Amniotic epithelial cell (primary cell): ENCODE results near the gene CALHM4.
A peak's percentile ranks its signal among the peaks of the same experiment; 100 is the strongest.
"Not testable (repeated sequence)": the region's sequence is repeated elsewhere in the genome, so short reads cannot be mapped to it uniquely, and the experiment has no call there.

Source experiments
- DNase-seq: peaks from one replicate; pipeline ENCODE4 v3.0.0-alpha.2; 2010; ENCODE audit warnings: low read depth

The CALHM4 gene

GRCh38 chr6:116577486-116577885, 23.9 kb downstream of the CALHM4 start:
- DNase-seq: no peak

GRCh38 chr6:116578335-116578734, 24.8 kb downstream of the CALHM4 start:
- DNase-seq: no peak

DNA sequence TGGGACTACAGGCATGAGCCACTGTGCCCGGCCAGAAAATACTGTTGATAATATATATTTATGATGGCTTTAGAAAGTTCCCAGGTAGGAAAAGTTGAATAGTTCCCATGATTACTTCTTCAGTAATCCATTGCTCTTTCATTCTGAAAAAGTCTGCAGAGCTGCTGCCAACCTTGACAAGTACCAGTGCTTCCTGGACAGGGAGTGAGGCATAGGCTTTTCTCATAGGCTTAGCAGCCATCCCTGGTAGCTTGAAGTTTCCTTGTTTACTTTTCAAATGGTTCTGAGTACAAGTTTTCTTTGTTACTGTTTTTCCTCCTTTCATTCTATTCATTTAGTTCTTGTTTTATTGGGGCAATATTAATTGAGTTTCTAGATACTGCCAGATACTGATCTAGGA, 25.6 kb downstream of the CALHM4 start:
- DNase-seq: peak; percentile 84

GRCh38 chr6:116580198-116580597, 26.6 kb downstream of the CALHM4 start:
- DNase-seq: peak; percentile 90

DNA sequence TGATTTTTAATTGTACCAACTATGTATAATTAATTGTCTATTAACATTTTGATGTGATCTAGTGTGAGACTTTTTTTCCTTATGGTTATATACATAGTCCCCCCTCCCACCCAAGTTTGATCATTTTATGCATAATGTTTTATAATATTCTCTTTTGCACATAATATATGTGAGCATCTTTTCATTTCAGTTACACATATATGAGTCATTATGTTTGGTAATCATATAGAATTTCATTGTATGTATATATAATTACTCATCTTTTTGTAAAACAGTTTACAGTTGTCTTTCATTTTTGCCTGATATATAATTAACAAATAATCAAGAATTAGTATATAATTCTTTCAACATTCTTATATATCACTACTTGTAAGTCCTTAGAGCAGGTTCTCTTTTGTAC, 32.7 kb downstream of the CALHM4 start:
- no peak for DNase-seq

GRCh38 chr6:116586738-116587137, 33.2 kb downstream of the CALHM4 start:
- DNase-seq: no peak

- DNase-seq: no peak
Observed at GRCh38 chr6:116595247-116595646, 41.7 kb downstream of the CALHM4 start.

- peak; percentile 42 for DNase-seq
Observed at GRCh38 chr6:116596815-116597214, 43.3 kb downstream of the CALHM4 start.

- not testable (repeated sequence) for DNase-seq
Observed at GRCh38 chr6:116603916-116604315, 50.4 kb downstream of the CALHM4 start.

DNA sequence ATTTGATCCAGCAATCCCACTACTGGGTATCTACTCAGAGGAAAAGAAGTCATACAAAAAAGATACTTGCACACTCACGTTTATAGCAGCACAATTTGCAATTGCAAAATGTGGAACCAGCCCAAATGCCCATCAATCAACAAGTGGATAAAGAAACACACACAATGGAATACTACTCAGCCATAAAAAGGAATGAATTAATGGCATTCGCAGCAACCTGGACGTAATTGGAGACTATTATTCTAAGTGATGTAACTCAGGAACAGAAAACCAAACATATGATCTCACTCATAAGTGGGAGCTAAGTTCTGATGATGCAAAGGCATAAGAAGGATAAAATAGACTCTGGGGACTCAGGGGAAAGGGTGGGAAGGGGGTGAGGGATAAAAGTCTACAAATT, 51.3 kb downstream of the CALHM4 start:
- DNase-seq: not testable (repeated sequence)

DNA sequence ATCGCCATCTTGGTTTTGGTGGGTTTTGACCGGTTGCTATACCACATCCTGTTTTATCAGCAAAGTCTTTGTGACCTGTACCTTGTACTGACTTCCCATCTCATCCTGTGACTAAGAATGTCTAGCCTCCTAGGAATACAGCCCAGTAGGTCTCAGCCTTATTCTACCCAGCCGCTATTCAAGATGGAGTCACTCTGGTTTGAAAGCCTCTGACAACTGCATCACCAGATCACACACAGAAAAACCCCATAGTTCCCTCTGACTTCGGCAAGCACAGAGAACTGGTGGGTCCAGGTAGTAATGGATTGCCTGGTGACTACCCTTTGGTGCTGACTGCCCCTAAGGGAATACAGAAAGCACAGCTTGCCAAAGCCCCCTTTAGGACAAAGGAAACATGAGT, 52.4 kb downstream of the CALHM4 start:
- DNase-seq: no peak
